Activated T-cell treated with anti-CD3 and anti-CD28 coated beads for 4 hours (primary cell): ENCODE measurements around the gene GCN1.

Experiments used
- DNase-seq: peaks from one replicate; pipeline ENCODE4 v3.0.0-alpha.2; 2020

GCN1 gene

DNA sequence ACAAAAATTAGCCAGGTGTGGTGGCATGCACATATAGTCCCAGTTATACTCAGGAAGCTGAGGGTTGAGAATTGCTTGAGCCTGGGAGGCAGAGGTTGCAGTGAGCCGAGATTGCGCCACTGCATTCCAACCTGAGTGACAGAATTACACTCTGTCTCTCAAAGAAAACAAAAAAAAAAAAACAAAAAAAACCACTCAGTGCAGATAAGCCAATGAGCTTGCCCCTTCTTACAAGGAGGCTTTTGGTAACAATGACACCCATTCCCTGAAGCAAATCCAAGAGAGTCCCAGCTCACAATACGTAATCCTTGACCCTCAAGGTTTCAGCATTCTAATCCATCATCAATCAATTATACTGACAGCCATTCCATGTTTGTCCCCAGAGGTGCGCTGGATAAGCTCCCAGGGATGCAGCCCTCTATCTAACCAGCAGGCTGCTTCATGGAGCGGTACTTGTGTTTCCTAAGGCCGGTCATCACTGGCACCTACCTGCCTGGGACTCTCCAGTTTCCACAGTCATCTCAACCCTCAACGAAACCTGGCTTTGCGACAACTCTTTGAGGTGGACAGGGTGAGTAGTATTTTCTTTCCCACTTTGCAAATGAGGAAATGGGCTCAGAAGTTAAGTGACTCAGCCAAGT lies 12.4 kb downstream of the GCN1 start:
- no peak for DNase-seq

- no peak for DNase-seq
Measured at GRCh38 chr12:120180975-120181374, 13.5 kb downstream of the GCN1 start.

- no peak for DNase-seq
Measured at GRCh38 chr12:120175537-120175936, 19.0 kb downstream of the GCN1 start.

DNA sequence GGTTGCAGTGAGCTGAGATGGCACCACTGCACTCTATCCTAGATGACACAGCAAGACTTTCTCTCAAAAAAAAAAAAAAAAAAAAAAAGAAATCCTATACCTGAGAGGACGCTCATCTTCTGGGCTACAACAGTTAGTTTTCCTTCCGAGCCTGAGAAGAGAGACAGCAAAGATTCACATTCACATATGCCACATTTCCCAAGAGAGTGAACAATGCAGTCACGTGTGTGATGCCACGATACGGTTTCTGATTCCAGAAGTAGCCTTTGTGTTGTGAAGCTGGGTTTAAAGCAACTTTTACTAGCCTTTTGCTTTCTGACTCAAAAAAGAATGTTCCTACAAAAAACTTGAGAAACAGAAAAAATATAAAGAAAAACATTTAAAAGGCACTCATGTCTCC lies 19.5 kb downstream of the GCN1 start:
- DNase-seq = no peak

- DNase-seq = no peak
Measured at GRCh38 chr12:120172053-120172452, 22.5 kb downstream of the GCN1 start.

DNA sequence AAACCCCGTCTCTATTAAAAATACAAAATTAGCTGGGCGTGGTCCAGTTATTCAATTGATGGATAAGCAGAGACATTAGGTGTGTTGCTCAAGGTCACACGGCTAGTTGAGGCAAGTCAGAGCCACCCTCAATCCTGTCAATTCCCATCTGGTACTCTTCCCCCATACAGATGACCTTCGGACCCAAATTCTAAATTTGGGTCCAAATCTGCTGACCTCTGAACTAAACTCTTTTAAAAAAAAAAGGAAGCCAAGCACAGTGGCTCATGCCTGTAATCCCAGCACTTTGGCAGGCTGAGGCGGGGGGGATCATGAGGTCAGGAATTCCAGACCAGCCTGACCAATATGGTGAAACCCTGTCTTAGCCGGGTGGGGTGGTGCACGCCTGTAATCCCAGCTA lies 23.9 kb downstream of the GCN1 start:
- DNase-seq = no peak

DNA sequence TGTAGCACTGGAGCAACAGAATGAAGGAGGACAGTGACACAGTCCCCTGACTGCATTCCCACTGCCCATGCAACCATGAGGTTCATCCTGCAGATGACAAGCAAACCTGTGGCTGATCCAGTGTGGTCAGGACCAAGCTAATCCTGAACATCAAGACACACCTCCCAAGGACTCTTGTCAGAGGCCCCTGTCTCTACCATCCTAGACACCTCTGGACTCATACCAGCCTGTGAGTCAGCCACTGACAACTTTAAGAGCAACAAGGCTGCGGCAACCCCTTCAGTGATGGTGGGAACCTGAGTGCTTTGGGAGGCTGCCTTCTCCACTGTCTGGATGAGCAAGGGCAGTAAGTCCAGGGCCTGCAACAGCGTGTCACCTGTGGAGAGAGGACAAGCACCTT lies 24.6 kb downstream of the GCN1 start:
- no peak for DNase-seq

- no peak for DNase-seq
Measured at GRCh38 chr12:120168337-120168736, 26.2 kb downstream of the GCN1 start.

- DNase-seq = no peak
Measured at GRCh38 chr12:120167529-120168095, 26.9 kb downstream of the GCN1 start.

GRCh38 chr12:120164293-120164692 lies 30.2 kb downstream of the GCN1 start:
- no peak for DNase-seq

DNA sequence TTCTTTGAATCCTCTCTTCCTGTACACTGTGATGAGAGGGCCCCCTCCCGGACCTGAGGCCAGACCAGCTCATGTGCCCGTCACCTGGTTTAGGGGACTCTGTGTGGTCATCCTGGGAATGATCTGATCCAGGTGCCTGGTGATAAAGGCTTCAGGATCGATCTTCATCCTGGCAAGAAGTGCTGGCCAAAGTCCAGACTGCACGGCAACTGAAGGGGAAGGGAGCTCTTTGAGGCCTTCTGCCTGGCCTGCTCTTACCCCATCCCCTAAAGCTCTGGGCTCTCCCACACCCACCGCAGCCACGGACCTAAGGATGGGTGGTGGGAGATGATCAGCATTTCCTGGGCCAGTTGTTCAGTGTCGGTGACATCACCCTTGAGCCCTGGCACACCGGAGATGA lies 31.8 kb downstream of the GCN1 start:
- no peak for DNase-seq

DNA sequence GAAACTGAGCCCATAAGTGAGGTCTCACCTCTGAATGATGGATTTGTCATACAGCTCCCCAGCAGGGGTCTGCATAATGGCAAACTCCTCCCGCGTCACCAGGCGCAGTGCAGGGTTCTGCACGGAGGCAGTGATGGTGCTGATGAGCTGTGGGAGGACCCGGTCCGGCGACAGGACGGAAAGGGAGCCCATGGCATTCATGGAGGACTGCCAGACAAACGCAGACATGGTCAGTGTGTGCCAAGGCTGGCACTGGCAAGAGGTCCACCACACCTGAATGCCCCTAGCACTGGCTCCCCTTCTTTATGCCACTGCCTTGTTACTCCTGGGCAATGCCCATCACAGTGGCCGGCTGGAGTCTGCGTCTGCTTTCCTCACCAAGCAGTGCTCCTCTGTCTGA lies 32.7 kb downstream of the GCN1 start:
- no peak for DNase-seq

DNA sequence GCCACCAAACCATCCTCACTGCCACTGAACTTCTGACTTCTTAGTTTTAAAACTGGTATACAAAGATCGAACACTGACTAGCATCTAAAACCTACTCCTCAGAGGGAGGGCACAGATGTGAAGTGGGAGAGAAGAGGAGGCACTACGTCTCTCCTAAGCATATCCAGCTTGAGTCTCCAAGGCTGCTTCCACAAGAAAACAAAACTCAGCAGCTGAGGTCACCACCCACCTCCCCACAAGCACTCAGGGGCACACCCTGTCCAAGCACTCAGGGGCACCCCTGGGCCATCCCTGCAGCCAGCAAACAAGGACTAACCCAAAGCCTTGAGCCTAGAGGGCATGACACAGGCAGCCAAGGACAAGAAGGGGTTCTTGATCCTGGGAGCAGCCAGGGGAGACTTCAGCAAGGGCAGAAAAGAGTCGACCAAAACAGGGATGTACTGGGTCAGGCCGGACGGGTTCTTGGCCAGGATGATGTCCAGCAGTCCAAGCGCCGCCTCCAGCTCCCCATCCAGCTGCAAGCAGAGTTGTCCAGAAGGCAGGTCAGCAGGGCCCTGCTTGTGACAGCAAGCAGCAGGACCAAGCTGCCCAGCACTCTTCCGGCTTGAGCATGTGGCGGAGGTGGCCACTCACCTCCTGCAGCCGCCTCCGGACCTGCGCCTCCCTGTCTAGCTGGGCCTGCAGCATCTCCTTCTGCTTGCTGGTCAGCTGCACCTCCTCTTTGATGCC lies 34.8 kb downstream of the GCN1 start:
- no peak for DNase-seq

DNA sequence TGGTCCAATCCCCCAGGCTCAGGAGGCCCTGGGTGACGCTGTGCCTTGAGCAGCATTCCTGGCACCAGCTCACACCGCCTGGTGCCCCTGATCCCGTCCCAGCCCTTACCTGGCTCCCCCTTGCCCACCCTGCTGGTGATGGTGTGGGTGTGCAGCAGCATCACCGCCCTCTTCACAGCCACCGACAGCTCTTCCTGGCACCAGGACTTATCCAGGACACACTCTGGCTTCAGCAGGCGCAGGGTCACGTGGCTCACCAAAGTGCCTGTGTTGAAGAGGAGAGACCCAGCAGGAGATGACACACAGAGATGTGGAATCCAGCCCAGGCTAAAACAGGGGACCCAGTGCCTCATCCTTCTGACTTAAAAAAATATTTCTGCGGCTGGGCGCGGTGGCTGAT lies 36.2 kb downstream of the GCN1 start:
- no peak for DNase-seq

DNA sequence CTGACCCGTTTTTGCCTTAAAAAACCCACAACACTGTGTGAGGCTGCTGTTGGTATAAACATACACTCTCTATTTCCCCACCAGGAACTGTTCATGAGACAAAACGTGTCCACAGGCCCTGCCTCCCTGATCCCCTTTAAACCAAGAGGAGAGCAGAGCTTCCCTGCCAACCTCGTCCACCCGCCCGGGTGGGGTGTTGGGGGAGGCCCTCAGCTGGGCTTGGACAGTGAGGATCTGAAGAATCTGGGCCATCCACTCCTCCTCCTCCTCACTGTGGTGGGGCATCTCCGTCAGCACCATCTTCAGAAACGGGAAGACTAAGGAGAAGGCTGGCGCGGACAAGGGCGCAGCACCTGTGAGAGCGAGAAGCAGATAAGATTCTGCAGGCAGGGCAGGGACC lies 36.8 kb downstream of the GCN1 start:
- DNase-seq = no peak

GRCh38 chr12:120156315-120157259 lies 37.9 kb downstream of the GCN1 start:
- DNase-seq = no peak

DNA sequence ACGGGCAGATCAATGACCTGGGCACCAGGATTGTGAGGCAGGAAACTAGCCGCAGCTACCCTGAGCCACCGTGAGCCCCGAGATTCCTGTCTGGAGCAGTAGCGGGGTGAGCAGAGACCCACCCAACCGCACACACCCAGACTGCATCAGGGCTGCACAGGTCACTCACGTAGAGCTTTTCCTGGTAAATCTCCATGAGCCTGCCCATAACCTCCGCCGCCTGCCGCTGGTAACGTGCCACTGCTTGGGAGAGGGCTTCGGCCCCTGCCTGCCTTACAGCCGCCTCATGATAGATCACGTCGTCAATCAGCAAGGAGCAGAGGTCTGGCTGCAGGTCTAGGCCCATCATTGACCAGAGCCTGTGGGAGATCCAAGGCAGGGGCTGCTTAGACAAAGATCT lies 39.4 kb downstream of the GCN1 start:
- DNase-seq = no peak

GRCh38 chr12:120150919-120151525 lies 43.5 kb downstream of the GCN1 start:
- DNase-seq = no peak

DNA sequence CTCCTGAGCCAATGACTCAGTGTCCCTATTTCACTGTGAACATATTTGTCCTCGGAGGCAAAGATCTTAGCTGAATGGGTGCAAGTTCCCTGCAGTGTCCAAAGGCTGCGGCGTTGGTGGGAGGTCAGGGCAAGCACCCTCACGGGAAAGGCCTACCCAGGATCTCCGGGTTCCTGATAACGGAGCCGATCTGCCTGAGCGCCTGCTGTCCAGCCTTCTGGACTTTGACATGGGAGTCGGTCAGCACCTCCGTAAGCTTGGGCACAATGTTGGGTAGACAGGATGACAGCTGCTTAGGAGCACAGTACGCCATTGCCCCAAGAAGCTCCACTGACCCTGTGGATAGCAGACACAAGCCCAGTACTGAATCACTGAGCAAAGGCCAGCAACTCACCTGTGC lies 46.5 kb downstream of the GCN1 start:
- DNase-seq = no peak

DNA sequence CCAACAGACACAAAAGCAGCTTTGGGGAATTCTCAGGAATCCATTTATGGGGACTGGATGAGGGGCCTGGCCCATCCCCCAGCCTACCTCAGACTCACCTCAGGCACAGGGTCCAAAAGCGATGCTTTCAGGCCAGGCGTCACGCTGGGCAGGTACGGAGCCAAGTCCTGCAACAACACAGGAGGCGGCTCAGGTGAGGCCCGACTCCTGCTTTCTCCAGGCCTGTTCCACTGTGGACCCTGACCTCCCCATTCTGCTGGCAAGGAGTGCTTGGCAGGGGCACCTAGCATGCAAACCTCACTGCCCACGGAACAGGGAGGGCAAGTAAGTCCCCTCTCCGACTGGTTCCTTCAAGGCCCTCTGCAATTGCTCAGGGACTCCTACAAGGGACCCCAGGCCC lies 49.4 kb downstream of the GCN1 start:
- no peak for DNase-seq

- no peak for DNase-seq
Measured at GRCh38 chr12:120144215-120144614, 50.3 kb downstream of the GCN1 start.

DNA sequence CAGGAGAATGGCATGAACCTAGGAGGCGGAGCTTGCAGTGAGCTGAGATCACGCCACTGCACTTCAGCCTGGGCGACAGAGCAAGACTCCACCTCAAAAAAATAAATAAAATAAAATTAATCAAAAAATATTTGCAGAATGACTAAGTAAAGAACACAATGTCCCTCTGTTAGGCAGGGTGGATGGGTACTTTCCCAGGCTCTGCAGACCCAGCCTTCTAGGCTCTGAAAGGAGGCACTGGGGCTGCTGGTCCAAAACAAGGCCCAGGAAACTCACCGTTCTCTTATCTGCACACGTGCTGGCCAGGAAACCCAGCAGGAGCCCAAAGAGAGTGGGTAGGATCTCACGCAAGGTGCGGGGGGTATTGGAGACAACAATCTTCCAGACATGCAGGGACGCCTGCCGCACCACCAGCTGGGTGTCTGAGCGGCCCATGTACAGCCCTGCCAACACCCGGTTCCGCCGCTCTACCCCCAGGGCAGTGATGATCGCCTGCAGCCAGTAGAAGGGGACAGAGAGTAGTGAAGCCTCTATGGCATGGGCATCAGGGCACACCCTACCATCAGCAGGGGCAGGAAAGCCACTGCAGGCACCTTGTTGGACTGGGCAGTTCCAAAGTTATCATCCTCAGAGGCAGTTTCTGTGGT lies 52.2 kb downstream of the GCN1 start:
- DNase-seq = no peak

DNA sequence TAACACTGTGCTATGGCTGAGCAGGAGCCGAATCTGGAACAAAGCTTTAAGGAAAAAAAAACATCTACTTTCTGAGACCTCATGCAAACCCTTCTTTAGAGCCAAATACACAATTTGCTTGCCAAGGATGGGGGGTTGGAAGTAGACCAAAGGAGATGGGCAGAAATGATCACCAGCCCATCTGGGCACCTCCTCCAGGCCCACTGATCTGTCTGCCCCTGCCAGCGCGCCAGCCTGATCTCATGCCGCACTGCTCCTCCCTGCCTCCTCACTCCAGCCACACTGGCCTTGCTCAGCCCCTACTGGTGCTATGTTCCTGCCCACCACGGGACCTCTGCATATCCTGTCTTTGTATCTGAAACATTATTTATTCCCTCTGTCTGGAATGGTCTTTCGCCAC lies 53.2 kb downstream of the GCN1 start:
- no peak for DNase-seq
